GM19025 (cell line): ENCODE measurements around the gene CHMP4B.

ENCODE experiments used
- ATAC-seq: cut with Tn5 transposase; IDR thresholded peaks from one replicate; pipeline ENCODE4 v1.9.1; 2021; ENCODE audit warnings: mild to moderate bottlenecking, low read depth, moderate library complexity; ENCODE audit not compliant: unreplicated experiment

Gene CHMP4B

DNA sequence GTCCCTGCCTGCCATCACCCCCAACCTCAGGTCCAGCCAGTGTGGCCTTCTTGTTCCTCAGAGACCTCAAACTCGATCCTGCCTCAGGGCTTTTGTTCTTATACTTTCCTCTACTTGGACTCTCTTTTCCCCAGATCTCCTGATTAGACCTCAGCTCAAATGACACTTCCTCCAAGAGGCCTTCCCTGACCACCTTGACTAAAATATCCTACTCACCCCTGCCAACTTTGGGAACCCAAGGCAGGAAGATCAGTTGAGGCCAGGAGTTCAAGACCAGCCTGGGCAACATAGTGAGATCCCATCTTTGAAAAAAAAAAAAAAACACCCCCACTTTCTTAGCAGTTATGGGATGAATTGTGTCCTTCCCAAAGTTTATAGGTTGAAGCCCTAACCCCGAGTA lies 73.5 kb downstream of the CHMP4B start:
- ATAC-seq: no peak

DNA sequence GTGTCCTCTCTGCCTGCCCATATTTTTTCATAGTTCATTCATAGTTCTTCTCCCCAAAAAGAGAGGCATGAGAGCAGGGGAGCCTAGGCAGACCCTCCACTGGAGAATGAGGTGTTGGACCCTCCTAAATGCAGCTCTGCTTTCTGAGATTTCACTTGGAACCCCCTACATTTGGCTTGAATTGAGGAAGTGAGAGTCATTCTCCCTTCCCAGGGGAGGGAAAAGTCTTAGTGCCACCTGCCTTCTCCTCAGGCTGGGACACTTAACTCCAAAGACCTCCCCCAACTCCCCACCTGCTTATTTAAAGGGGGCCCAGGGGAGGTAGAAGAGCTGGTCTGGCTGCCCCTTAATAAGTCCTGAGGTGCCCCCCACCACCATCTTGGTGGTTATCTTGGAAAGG lies 78.2 kb downstream of the CHMP4B start:
- ATAC-seq: no peak

DNA sequence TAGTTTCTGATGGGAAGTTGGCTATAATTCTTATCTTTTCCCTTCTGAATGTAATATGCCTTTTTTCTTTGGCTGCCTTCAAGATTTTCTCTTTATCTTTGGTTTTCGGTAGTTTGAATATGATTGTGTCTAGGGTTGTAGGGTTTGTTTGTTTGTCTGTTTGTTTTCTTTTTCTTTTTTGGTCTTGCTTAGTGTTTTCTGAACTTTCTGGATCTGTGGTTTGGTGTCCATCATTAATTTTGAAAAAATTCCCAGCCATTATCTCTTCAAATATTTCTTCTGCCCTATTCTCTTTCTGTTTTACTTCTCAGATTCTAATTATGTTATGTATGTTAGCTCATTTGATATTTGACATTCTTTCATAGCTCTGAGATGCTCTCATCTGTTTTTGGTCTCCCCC lies 79.4 kb downstream of the CHMP4B start:
- no peak for ATAC-seq

DNA sequence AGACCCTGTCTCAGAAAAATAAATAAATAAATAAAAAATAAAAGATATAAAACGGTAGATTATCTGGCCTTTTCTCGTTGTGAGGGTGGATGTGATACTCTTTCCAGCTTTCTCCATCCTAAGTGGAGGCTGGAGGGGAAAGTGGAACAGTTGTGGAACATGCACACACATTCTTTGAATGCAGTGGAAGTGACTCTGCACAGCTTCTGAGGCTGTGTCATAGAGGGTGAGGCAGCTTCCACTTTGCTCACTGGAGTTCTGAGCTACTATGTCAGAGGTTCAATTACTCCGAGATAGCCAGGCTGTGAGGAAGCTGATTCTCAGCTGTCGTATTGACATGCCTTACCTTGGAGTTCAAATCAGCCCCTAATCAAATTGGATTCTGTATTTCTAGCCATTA lies 82.2 kb downstream of the CHMP4B start:
- no peak for ATAC-seq

DNA sequence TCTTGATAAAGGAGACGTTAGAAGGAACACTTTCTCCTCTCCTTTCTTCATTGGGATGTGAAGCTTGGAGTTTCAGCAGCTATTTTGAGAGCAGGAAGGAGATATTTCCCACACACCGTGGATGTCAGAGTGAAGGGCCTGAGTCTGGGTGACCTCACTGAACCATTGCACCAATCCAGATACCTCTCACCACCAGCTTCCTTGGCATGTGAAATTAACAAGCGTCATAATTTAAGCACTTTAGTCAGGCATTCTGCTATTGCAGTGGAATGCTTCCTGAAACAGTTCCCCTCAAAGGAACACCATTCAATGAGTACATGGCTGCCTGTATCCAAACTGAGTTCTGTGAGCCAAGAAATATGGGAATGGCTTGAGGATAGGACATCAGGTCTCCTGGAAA lies 83.7 kb downstream of the CHMP4B start:
- no peak for ATAC-seq

DNA sequence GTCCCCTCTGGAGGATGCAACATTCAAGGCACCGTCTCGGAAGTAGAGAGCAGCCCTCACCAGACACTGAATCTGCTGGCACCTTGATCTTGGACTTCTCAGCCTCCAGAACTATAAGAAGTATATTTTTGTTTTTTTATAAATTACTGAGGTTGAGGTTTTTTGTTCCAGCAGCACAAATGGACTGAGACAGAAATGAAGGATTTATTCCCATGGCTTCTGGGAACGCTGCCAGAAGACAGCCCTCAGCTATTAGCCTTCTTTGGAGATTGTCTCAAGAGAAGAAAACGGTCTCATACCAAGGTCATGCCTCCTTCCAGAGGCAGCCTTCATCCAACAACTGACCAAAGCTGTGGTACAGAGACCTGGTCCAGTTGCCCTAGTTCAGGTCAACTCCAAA lies 85.4 kb downstream of the CHMP4B start:
- ATAC-seq: no peak

DNA sequence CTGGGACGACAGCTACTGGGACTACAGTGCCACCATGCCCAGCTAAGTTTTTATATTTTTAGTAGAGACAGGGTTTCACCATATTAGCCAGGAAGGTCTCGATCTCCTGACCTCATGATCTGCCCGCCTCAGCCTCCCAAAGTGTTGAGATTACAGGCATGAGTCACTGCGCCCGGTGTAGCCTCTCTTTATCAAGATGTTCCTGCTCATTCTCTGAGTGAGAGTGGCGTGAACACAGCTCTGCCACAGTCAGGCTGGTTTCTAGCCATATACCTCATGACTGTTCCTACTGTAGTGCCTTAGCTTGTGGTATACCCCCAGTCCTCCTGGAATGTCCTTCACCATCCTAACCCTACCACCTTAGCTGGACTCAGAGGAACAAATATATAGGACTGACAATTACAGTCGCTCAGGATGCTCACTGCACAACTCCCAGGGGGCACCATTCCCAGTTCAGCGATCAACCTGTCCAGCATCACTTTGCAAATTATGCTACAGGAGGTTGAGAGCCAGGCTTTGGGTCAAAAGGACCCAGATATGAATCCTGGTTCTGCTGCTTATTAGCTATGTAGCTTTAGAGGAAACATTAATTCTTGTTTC lies 86.3 kb downstream of the CHMP4B start:
- no peak for ATAC-seq

DNA sequence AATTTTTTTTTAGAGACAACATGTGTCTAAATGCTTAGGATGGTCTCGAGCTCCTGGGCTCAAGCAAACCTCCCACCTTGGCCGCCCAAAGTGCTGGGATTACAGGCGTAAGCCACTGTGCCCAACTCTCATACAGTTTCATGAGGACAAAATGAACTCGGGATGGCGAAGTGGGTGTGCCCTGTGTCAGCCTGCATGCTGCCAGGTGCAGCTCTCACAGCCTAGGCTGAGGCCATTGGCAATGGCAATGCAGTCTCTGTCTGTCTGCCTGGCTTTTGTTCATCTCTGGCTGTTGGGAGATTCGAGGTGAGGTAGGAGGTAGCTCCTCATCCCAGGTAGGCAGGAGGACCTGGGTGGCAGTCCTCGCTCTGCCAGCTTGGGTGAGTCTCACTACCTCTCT lies 88.0 kb downstream of the CHMP4B start:
- no peak for ATAC-seq

DNA sequence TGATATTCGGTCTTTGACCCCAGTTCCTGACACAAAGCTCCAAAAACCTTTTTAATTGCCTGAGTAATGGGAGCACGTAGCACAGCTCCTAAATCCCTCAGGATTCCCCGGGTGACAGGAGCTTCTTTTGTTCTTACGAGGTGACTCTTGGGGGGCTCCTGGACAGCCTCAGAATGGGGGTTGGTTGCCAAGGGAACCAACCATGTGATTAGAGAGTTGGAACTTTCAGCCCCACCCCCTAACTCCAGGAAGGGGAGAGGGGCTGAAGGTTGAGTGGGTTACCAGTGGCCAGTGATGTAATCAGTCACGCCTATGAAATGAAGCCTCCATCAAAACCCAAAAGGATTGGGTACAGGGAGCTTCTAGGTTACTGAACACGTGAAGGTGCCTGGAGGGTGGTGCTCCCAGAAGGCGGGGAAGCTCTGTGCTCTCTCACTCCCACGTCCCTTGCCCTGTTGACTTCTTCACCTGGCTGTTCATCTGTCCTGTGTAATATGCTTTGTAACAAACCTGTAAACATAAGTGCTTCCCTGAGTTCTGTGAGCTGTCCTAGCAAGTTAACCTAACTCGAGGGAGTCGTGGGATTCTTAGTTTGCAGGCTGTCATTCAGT lies 89.5 kb downstream of the CHMP4B start:
- ATAC-seq: no peak

DNA sequence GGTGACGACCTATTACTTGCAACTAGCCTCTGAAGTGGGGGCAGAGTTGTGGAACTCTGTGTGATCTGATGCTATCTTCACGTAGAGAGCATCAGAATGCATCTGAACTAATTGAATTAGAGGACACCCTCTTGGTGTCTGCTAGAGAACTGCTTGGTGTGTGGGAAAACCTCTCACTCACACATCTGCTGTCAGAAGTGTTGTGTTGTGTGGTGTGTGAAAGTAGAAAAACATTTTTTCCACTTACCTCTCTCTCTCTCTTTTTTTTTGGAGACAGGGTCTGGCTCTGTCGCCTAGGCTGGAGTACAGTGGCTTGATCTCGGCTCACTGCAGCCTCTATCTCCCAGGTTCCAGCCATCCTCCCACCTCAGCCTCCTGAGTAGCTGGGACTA lies 90.0 kb downstream of the CHMP4B start:
- ATAC-seq: no peak

DNA sequence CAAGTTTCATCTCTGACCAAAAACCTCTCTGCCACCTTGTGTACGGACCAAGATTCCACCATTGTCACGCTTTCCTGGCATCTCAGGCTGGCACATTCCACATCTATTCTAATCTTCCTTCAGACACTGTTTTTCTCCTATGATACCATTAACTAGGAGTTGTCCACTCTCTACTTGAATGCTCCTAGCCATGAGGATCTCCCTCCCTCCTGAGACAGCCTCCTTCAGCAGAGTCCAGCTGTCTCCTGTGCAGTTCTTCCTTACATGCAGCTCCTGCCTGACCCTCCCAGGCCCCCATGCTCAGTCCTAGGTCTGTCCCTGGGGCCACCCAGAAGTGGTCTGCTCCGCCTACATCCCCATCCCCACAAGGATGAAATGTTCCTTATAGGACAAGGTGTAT lies 90.9 kb downstream of the CHMP4B start:
- no peak for ATAC-seq
